ENCODE data around the gene GNG7.

Gene GNG7

DNA sequence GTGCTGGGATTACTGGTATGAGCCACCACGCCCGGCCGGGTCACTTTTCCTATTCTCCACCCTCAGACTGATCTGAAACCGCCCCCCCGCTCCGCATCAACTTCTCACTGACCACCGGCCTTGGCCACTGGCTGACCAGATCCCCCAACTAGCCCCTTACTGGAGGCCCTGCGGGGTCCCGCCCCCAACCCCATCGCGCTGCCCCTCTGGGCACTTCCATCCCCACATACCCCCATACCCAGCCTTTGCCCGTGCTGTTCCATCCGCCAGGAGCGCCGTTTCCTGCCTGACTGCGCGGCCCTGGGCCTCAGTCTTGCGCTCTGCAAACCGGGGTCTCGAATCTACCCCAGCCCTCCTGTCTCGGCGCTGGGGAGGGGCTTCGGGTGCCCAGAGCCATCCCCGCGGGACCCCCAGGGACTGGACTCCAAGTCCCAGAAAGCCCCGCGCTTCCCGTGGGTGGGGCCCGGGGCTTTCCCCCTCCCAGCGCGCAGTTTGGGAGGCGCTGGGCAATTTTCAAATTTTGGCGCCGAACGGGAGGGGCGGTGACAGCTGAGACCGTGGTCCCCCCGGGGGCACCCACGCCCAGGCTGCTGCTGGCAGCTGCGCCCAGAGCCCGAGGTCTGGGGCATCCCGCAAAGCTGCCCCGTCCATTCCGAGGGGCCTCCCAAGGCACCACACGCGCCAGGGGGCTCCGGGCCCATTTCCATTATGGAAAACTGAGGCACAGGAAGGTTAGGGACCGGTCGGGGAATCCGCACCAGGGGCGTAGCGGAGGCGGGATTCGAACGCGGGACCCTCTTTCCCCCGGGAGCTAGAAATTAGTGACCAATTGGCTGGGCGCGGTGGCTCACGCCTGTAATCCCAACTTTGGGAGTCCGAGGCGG is 240.5 kb downstream of the GNG7 start:
- no peak for DNase-seq (ENCODE audit: low read depth)
